Stimulated activated naive CD4-positive, alpha-beta T cell treated with Interleukin-2 at 50 U/mL for 16 hours (primary cell): ENCODE measurements around the gene SUMO4.

Experiments used
- DNase-seq: peaks from one replicate; lab custom pipeline; 2025; lab: John Stamatoyannopoulos, UW

SUMO4 gene

DNA sequence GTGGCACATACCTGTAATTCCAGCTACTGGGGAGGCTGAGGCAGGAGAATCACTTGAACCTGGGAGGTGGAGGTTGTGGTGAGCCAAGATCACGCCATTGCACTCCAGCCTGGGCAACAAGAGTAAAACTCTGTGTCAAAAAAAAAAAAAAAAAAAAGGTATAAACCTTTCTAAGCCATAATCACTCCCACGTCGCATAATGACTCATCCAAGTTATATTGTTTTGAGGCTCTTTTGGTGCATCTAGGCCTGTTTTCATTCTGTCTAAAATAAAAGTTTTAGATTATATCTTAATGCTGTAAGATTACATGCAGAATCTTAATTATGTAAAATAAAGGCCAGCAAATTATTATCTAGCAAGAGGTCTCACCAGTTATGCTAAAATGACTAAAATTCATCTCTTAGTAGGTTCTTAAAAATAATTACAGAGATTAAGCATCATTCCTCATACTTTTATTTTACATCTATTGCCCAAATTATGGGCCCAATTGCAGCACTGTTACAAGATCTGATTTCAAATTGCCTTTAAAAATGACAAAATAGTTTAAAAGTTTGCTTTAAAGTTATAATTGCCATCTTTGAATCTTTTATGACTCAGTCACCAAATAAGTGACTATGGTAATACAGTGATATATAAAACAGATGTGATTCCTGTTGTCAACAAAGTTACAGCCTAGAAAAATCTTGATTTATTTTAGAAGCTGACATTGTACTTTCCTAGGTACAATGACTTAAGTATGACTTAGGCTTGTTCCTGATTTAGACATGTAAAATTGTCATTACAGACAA lies 10.4 kb upstream of the SUMO4 start:
- DNase-seq = no peak

DNA sequence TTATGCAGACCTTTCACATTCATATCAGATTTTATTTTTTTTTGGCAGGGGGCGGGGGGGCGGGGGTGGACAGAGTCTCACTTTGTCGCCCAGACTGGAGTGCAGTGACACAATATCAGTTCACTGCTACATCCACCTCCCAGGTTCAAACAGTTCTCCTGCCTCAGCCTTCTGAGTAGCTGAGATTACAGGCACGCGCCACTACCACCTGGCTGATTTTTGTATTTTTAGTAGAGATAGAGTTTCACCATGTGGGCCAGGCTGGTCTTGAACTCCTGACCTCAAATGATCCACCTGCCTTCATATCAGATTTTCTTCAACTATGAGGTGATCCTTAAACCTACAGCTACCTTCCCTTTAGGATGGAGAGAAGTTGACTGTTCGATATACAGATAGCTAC lies 8.0 kb upstream of the SUMO4 start:
- DNase-seq = no peak

DNA sequence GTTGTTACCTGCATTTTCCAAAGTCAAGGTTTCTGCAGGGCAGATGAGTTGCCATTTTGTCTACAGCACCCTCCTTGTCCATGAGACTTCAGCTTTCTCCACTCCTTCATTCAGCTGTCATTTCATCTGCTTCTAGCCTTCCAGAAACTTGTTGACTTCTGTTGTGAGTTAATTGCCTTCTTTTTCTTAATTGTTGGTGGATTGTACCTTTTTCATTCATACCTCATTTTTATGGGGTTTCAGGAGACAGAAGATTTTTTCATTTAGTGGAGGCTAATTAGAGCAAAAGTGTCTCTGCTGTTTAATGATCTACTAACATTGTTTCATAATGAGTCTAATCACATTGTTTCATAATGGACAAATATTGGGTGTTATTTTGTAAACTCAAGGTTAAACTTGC lies 7.5 kb upstream of the SUMO4 start:
- no peak for DNase-seq

DNA sequence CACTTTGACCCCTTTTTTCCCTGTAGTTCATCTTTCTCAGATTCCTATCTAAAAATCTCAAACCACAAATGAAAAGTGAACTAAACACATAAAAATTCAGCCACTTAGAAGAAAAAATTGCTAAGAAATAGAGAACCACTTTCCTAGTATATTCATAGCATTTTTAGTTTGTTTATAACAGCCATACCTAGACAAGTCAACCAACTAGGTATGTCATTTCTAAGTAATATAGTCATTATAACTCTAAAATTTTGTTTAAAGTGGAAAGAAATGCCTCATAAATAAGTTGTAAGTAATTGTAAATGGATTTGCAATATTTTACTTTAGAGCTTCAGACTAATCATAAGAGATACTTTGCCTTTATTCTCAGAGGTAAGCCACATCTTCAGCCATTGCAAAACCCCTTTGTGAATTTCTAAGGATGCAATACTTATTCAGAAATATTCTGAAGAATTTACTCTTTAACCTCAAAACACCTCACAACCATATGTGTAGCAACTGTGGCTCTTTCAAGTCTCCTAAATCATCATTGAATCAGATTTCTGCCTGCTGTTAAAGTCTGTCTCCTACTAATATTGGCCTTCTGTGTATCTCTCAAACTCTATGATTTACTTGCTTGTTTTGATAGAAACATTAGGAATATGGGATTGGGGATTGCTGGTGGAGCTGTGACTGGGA lies 6.9 kb upstream of the SUMO4 start:
- no peak for DNase-seq

DNA sequence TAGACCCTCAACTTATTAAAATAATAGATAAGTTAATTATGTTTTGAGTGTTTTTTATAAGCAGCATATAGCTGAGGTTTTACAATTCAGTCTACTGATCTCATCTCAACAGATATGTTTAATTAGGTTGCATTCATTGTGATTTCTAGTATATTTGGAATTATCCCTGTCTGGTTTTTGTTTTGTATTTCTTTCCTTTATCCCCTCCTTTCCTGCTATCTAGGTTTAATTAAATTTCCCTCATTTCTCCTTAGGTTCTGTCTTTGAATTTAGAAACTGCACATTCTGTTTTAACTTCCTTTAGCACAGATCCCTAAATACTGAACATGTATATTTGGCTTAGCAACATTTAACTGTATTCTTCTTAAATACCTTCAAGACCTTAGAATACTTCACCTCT lies 4.9 kb upstream of the SUMO4 start:
- no peak for DNase-seq

DNA sequence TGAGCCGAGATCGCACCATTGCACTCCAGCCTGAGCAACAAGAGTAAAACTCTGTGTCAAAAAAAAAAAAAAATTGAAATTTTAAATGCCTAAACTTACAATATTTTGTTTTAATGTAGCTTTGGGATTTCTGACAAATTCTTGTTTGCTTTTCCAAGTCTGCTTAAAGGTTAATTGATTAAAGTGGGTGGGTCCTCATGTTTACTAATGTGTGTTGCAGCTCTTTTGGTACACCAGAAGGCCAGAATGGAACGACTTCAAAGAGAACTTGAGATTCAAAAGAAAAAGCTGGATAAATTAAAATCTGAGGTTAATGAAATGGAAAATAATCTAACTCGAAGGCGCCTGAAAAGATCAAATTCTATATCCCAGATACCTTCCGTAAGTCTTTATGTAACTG lies 2.7 kb upstream of the SUMO4 start:
- DNase-seq = no peak

DNA sequence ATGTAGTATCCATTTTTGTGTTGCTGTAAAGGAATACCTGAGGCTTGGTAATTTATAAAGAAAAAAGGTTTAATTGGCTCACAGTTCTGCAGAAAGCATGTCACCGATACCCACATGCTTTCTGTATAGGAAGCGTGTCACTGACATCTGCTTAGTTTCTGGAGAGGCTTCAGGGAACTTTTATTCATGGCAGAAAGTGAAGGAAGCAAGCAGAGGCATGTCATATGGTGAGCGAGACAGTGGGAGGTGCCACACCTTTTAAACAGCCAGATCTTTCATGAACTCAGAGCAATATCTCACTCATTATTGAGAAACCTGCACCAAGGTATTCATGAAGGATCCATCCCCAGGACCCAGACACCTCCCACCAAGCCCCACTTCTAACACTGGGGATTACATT lies 3.5 kb downstream of the SUMO4 start:
- no peak for DNase-seq

DNA sequence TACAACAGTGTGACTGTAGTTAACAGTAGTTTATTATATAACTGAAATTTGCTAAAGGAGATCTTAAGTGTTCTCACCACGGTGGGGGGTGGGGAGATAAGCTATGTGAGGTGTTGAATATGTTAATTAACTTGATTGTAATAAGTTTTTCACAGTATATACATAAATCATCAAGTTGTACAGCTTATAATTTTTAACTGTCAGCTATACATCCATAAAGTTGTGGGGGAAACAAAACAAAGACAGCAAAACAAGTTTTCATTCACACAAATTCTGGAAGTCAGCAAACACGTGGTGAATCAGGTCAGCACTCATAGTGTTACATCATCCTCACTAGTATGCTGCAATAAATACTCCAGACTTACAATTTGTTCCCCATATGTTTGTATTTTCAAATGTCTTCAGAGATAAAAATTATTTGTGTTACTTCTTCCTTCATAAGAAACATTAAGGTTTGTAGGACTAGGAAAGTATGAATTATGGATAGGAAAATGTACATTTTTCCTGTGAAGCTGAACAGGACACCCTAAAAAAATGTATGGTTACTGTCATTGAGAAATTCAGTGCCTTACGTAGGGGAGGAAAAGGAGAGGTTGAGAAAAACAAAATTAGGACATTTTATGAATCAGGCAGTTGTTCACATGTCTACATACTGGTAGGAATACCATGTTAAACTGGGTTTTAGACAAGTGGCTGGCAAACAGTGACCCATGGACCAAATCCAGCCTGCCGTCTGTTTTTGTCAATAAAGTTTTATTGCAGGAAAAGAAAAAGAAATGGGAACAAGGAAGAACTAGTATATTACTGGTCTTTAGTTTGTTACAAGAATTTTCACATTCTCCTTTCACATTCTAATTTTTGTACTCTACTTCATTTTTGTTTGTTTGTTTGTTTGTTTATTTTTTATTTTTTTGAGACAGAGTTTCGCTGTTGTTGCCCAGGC lies 6.0 kb downstream of the SUMO4 start:
- no peak for DNase-seq

DNA sequence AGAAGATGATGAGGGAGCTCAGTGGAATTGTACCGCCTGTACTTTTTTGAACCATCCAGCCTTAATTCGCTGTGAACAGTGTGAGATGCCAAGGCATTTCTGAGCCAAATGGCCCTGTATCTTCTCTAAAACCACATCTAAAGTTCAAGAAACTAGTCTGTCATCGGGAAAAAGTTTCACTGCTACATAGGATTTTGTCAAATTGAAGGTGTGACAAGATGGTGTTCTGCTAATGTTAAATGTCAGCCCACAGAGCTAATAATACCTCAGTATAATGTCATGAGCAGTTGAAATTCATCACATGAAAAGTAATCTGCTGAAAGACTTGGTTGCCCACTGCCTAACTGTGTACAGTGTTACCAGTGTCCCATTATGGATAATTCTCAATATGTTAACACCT lies 9.6 kb downstream of the SUMO4 start:
- DNase-seq = no peak

DNA sequence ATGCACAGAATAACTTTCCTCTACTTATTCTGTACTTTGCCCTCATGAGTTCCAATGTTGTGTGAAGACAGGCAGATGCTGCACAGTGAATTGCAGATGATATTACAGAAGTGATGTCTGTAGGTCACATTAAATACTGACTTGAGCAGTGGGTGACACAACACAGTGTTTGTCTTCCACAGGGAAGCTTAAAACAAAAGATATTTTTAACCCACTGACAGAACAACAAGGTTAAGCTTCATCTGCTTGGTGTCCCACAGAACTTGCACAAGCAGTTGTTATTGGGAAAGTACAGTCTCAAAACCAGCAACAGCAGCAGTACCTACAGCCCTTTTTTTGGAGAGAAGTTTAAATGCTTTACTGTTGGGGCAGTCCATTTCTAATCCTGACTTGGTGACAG lies 10.5 kb downstream of the SUMO4 start:
- no peak for DNase-seq

DNA sequence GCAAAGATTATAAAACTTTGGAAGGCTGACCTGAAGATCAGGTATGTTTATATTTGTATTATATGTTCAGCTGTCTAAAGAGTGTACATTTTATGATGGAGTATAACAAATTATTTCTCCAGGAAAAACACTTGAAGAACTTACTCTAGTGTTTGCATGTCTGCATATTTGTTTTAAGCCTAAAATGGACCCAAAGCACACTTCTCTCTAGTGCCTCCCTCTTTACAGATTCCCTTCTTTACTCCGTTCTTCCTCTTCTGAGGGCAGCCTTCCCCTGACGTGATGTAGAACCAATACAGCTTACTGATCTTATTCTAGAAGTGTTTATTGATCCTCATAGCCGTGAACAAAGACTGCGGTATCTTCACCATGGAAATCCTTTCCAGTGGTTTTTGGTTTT lies 13.9 kb downstream of the SUMO4 start:
- no peak for DNase-seq

DNA sequence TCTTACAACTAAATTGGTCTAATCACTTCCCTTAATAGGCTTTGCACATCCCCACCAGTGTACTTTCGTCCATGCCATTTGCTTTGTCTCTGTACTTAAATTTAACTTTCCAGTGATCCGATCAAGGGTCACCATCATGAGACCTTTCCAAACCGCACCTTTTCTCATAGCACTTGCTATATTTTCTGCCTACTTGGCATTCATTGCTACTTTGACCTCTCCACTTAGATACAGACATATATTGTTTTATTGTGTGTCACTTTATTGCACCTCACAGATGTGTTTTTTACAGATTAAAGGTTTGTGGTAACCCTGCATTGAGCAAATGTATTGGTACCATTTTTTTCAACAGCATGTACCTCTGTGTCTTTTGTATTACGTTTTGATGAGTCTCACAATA lies 14.8 kb downstream of the SUMO4 start:
- no peak for DNase-seq

DNA sequence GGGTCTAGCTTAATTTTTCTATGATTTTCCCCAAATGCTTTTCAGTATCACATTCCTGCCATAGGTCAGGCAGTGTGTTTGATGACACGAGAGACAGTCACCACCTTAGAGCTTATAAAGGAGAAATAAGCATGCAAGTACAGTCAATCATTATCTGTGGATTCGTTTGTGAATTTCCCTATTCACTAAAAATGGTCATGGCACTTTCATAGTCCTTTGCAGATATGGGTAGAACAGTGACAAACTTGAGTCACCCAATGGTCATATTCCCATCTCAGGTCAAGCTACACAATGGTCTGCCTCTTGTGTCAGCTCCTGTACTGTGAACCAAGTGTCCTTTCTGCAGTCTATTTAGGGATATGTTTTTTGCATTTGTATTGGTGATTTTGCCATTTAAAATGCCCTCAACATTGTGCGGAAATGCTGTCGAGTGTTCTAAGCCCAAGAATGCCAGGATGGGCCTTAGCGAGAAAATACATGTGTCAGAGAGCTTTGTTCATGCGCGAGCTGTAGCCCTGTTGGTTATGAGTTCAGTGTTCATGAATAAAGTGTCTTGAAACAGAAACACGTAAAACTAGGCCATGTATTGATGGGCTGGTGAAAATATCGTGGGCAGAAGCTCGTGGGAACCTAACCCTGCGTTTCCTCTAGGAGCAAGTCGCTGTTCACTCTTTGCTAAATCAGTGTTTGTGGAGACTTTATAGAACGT lies 19.8 kb downstream of the SUMO4 start:
- DNase-seq = peak; percentile 0

DNA sequence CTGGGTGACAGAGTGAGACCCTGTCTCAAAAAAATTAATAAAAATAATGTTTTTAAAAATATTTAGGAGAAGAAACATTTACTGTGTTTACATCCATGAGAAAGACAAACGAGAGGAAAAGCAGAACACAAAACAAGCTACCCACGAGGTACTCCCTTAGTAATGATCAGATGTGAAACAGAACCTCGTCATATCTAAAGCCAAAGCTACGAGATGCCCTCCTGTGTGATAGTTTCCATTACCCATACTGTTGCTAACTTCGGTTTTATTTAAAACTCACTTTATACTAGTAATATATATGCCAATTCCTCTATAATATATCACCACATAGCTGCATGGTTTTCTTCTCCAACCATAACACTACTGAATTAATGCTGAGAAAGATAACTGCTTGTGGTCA lies 21.1 kb downstream of the SUMO4 start:
- DNase-seq = no peak

DNA sequence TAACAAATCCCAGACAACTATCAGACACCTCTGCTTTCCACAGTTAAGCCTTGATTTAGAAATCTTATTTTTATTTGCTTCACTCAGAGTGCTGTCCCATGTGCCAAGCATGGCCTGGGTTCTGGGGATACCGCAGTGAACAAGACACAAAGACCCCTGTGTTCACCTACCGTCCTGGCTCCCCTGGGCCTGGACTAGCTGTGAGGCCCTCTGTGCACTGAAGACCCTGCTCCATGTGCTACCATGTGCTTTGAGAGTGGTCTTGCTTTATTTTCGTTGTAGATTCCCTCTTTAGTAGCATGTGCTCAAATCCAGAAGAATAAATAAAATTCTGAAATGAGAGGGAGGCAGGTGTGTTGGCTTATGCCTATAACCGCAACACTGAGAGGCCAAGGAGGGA lies 22.5 kb downstream of the SUMO4 start:
- no peak for DNase-seq

DNA sequence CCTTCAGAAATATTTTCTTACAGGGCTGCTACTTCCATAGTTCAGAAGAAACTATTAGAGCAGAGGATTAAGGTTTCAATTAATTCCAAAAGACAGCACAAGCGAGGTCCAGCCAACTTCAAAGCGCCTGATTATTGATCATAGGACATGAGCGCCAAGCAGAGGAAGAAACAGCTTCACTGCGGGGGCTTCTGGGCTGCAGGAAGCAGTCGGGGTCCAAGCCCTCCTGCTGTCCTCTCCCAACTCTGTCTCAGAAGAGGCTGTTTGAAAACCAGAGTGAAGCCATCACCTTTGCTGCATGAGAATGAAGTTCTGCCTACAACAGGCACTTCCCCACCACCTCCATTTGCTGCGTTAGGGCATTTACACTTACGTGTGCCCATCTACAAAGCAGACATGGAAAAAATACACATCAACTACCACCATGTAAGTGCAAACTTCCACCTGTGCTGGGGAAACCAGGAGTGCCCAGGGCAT lies 23.9 kb downstream of the SUMO4 start:
- DNase-seq = no peak

DNA sequence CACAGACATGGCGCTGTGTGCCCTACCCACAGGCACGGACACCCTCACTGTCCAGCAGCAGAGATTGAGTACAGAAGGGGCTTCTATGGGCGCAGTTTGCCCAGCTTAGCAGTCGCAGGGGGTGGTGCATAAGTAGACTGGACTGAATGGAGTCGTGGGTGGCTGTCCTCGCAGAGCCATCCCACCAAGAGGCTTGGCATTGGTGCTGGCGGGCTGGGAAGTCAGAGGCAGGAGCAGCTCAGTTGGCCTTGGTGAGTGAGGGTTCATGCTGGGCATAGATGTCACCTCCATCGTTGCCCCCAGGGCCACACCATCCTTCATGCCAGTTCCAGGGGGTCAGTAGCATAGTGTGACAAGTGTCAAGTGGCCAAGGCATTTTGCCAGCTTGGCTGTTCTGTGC lies 25.2 kb downstream of the SUMO4 start:
- no peak for DNase-seq

DNA sequence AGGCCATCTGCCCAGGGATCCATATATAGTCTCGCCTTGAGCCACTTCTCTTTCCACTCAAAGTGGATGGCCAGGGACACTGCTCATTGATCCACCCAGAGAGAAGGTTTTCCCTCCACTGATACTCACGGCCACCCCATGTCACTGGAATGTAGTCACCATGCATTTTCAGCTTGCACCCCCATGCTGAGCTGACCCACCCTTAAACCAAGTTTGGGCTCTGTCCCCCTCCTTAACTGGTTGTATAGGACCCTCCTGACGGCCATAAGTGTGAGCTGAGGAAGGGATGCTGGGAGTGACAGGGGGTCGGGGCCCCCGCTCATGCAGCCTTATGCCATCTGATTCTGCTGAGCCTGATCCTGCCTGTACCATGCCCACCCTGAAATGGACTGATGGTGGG lies 25.7 kb downstream of the SUMO4 start:
- no peak for DNase-seq

DNA sequence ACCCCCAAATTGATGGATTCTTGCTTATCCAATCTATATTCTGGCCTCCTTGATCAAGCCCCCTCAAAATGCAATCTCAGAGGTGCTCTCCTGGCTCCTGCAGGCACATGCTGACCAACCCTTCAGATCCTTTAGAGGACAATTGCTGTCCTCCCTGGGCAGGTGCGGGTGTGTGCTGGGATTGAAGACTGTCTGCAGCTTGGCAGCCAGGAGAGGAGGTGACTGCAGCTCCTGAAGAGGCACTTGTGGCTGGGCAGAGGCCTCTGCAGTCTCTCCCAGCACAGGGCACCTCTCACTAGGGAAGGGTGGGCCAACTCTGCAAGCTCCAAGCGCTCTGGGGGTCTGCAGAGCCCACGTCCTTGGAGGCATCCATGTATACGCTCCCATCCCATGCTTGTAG lies 28.5 kb downstream of the SUMO4 start:
- no peak for DNase-seq

DNA sequence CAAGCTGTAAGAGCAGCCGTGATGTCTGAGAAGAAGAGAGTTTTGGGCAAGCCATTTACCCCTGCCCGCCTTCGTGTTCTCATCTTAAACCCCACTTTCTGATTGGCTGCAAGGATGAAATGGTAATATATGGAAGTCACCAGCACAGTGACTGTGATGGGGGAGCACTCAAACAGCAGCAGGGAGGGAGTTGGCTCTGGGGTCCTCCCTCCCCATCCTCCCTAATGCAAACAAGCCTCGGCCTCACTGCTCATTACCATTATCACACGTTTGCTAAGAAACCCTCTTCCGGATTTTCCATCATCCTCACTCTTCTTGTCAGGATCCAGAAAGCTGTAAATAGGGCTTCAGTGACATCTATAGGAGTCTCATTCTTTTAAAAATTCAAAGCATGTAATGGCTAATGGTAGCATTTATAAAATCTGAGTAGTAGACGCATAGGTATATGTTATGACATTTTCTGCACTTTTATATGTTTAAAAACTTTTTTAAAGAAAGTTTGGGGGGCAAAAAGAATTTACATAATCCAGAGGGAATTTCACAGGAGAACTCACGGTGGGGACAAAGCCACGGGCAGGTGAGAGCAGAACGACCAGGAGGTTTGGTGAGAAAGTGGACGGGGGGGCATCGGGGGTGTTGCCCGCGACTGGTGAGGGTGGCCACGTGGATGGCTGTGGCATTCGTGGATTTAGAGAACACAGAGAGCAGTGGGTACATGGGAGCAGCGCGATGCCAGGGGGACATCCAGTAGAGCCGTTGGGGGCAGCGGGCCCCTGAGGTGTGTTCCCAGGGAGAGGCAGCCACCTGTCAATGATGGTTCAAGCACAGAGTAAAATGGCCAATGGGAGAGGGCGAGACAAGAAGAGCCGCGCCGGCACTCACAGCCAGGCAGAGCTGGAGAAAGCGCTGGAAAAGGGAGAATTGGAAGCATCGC lies 29.6 kb downstream of the SUMO4 start:
- DNase-seq = no peak
